B cell (primary cell): ENCODE measurements around the gene CFAP54.

Experiments used
- CTCF ChIP-seq: fragments of 200-600 bp; IDR thresholded peaks from one replicate; pipeline ENCODE4 v1.8.0; 2022; ENCODE audit warnings: antibody characterized with exemption, mild to moderate bottlenecking
- EZH2 ChIP-seq: IDR thresholded peaks from 2 replicates; pipeline ENCODE4 v1.6.1; 2012; ENCODE audit warnings: borderline replicate concordance, low read depth, mild to moderate bottlenecking, moderate library complexity, low read length; ENCODE audit not compliant: insufficient read depth, poor library complexity, severe bottlenecking

GRCh38 chr12:96478011-96478410, 11.4 kb upstream of the CFAP54 start:
- TF ChIP-seq CTCF (no peak), EZH2 (no peak)
